Kidney epithelial cell (primary cell): ENCODE measurements around the gene KPTN. TPM values are rescaled to one million over a fixed set of nuclear protein-coding genes. Genes with fewer than 3 reads are reported as not detected.

Experiments
- DNase-seq: peaks from one replicate; pipeline ENCODE4 v3.0.0-alpha.2; 2010; ENCODE audit warnings: low read depth
- H3K27me3 ChIP-seq: 2 replicates; pipeline ENCODE4 v1.6.0; 2011; ENCODE audit warnings: low read length; ENCODE audit not compliant: control insufficient read depth, insufficient read depth
- H3K36me3 ChIP-seq: 2 replicates; pipeline ENCODE4 v1.5.1; 2011; ENCODE audit warnings: low read length; ENCODE audit not compliant: control insufficient read depth, insufficient read depth
- H3K4me3 ChIP-seq: 2 replicates; pipeline ENCODE4 v1.5.1; 2011; ENCODE audit warnings: low read depth, mild to moderate bottlenecking, control low read depth, low read length
- CTCF ChIP-seq: IDR thresholded peaks from 2 replicates; pipeline ENCODE4 v1.5.1; 2011; ENCODE audit warnings: mild to moderate bottlenecking, moderate library complexity, low read length, control low read depth, inconsistent platforms; ENCODE audit not compliant: insufficient read depth, poor library complexity, severe bottlenecking
- total RNA-seq: library from RNA; depleted of rRNA; stranded (reverse); fragments of >200 nt; gene quantifications from 2 replicates; pipeline ENCODE4 v1.2.3, GENCODE V29; 2015

KPTN gene
- total RNA-seq, 1 donor from 2014 or later, result 6.0 TPM

DNA sequence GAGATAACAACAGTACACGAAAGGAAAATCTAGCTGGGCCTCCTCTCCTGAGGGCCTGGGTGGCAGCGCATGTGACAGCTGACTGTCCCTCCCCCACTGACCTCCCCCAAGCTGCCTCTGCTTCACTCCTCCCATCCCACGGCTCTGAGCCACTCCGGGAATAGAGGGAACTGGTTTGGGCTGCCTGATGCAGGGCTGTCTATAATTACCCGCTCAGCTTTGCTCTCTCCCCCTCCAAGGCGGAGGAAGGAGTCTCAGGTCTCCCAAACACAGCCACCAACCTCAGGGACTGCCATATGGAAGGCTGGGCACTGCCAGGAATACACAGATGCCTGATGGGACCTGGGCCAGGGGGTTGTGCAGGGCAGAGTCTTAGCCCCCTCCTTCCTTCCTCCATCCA, 23.0 kb upstream of the KPTN start:
- no peak for TF ChIP-seq CTCF
- Histone ChIP-seq H3K36me3 (no peaks in the 10 kb centered on the region), H3K27me3 (no peaks in the 10 kb centered on the region), H3K4me3 (no peak overlapping the region)
- no peak for DNase-seq

DNA sequence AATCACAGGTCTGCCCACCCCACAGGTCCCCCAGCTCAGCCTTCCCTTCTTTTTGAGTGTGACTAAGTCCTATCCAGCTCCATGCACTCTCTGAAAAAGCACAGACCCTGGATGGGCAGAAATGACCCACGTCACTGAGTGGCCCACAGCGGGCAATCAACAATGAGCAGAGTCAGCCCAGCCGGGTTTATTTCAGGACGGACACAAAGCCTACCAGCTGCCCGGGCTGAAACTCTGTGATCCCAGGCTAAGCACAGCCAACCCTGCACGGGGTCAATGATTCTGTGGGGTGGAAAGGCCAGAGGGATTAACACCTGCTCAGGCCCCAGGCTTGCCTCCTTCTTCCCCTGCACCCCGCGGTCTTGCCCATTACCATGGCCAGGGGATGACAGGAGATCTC, 22.4 kb upstream of the KPTN start:
- TF ChIP-seq CTCF, result no peak
- peaks cover under 1% of the 10 kb centered on the region for H3K36me3 ChIP-seq
- H3K4me3 ChIP-seq, result no peak overlapping the region
- no peaks in the 10 kb centered on the region for H3K27me3 ChIP-seq
- no peak for DNase-seq

DNA sequence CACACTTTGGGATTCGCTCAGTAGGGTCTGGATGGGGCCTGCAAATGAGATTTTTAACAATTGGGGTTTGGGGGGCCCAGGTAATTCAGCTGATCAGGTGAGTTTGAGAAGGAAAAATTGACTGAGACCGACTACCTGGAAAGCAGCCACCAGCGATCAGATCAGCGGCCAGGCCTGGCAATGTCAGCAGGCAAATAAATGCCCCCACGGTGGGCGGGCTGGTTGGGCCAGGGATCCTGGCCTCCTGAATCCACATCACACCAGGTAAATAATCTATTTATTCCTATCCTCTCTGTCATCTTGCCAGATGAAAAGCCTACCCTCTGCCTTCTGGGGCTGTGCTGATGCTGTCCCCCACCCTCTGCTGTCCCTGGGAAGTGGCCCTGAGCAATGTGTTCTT, 21.5 kb upstream of the KPTN start:
- H3K4me3 ChIP-seq, result no peak overlapping the region
- peaks cover 3% of the 10 kb centered on the region for H3K36me3 ChIP-seq
- DNase-seq, result no peak
- no peaks in the 10 kb centered on the region for H3K27me3 ChIP-seq
- no peak for TF ChIP-seq CTCF

- no peak for TF ChIP-seq CTCF
- Histone ChIP-seq H3K4me3 (no peak overlapping the region), H3K36me3 (peaks cover 5% of the 10 kb centered on the region), H3K27me3 (no peaks in the 10 kb centered on the region)
- DNase-seq, result no peak
These were observed 19.8 kb upstream of the KPTN start for GRCh38 chr19:47503826-47504150.

DNA sequence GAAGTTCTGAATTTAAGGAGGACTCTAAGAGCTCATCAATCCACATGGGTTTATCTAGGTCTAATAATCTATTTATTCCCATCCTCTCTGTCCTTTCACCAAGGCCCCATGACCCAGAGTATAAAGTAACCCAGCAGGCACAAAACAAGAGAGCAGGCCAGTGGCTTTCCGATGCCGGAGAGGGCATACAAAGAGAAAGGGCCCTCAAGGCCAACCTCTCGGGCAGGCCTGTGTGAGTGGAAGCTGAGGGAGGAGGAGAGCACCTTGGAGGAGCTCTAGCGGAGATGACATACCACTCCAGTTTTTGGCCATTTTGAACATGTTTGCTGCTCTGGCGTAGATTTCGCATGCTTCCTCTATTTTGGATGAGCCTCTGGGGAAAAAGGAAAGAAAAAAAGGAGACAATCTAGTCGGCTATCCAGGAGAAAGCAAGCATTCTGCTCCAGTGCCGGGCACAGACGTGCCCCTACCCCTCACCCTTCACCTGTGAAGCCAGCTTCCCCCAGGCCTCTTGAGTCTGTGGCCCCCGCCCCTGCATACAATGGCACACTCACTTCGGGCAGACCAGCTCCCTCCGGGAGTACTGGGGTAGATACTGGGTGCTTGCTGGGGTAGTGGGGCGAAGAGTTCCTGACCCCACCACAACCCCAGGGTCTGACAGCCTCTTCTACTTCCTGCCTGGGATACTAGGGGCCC, 19.3 kb upstream of the KPTN start:
- Histone ChIP-seq H3K27me3 (no peaks in the 10 kb centered on the region), H3K4me3 (no peak overlapping the region), H3K36me3 (peaks cover 5% of the 10 kb centered on the region)
- no peak for DNase-seq
- no peak for TF ChIP-seq CTCF

DNA sequence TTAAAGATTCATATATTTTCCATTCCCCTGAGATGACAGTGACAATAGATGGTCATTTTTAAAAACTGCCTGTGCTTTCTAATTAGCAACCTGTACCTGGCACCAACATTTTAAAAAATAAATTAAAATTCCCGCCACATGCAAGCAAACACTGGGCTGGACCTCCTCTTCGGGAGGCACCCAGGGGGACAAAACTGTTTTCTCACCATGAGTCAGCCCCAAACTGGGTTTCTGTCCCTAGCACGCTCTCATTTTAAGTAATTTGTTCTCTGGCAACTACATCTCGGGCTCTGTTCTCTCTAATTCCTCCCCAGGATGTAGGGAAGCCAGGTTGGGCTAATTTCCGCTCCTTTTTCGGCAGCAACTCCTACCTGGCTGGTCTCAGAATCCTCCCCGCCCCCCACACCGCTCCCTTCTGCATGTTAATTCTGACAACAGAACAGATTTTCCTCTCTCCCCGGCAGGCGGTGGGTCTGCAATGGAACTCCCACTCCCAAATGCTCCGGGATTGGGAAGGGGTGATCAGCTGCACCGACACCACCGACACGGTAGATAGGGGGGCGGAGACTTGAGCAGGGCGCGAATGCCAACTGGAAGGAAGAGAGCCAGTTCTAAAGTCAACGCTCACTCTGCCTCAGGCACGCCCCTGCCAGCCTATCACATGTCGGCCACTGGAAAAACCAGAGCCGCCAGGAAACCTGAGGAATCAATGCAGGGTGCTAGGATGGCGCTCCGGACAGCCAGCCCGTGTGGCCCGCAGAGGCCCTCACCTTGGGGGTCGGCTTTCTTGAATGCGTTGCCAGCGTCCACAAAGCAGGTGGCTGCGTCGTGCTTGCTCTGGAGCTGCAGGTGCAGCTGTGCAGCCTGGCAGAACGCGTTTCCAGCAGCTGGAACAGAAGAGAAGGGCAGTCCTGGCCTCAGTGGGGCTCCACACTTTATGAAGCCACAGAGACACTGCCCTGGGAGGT, 16.1 kb upstream of the KPTN start:
- Histone ChIP-seq H3K36me3 (peaks cover 6% of the 10 kb centered on the region), H3K4me3 (no peak overlapping the region), H3K27me3 (no peaks in the 10 kb centered on the region)
- no peak for TF ChIP-seq CTCF
- DNase-seq, result no peak
